ENCODE data around the gene SCN8A.
"Not testable (repeated sequence)": the region's sequence is repeated elsewhere in the genome, so short reads cannot be mapped to it uniquely, and the experiment has no call there.

The SCN8A gene

DNA sequence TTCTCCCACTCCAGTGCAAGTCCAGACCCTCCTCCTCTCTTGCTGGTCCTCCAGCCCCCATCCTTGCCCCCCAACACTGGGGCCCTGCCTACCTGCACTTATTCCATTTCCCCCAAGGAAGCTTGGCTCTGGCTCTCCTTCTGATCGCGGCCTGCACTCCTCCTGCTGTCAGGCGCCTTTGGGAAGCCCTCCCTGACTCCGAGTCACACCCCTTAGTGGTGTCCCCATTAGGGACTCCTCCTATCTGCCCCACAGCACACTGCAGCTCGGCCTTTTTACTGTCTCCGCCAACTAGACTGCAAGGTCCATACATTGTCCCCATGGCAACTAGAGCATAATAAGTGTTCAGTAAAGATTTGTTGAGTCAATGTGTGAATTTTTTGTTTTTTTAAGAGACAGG, 224.5 kb downstream of the SCN8A start:
- no peak for DNase-seq (ENCODE audit: low read depth)

DNA sequence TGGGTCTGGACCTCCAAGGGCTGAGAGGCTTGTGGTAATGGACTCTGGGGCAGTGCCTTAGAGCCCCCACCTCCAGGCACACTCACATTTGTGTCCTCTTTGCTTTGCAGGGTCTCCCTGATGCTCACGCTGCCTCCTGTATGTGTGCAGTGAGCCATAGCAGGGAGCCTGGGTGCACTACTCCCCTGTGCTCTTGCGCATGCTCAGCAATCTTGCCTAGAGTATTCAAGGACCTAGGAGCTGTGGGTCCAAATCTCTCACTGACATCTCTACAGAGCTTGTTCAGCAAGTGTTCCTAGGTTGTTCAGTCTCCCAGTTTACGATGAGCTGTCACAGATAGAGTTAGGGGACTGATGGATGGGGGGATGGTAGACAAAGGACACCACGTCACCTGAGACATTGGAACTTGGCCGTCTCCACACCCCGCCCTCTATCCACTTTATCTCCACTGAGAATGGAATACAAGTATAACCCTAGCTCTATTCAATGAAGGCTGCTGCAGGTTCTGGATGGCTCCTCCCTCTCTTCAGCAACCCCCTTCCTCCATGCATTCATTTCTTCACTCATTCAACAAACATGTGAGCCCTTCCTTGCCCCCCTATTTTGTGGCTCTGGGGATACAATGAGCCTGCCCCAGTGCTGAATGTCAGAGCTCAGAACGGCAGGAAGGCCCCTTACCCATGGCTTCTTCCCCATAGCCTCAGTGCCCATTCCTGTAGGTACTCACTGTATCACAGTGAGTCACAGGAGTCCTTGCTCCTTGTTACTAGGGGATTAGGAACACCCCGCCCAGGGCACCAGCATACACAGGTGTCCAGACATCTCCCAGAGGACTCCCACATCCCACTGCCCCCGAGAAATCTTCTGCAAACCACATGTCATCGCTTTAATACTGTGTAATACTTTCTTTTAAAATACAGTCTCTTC, 226.3 kb downstream of the SCN8A start:
- DNase-seq (ENCODE audit: low read depth), result no peak

DNA sequence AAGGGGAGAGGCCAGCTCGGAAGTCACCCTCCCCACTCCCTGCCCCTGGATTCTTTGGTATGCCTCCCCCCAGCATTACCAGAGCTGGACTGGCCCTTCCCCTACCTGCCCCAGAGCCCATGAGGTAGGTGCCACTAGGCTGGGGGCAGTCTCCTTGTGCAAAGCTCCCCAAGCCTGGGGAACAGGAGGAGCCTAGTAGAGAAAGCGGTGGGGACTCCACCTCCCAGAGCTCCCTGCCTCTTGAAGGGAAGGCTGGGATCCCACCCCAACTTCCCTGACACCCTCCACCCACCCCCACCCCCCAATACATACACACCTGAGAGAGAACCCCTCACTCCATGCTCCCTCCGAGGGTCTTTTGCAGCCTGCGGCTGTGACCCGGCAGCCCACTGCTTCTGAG, 227.1 kb downstream of the SCN8A start:
- DNase-seq (ENCODE audit: low read depth), result no peak

DNA sequence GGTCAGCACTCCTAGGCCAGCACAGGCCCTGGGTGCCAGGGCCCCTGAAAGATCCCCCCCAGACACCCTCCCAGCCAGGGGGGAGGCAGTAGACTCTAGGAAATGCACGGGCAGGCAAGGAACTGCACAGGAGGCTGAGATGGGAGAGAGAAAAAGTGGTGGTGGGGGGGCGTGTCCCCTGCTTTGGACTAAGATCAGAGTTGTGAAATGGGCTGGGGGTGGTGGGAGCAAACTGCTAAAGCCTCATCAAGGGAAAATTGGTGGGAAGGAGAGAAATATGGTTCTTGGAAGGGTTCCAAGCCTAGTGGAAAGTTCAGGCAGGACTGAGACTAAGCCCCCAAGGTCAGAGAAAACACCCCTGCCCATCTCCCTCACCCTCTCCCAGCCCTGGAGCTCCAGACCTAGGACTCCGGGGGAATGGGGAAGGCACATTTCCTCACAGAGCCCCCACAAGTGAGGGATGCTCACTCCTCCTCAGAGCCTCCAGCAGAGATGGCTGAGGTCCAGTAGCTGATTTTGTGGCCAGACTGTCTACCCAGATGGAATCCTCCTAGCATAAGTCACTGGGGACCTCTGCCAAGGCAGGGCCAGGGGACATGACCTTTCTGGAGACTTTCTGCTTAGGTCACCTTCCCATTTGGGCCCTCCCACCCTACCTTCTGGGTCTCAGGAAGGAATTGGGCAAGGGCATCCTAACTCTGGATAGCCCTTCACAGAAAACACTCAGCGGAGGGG, 227.7 kb downstream of the SCN8A start:
- peak; percentile 52 for DNase-seq (ENCODE audit: low read depth)

DNA sequence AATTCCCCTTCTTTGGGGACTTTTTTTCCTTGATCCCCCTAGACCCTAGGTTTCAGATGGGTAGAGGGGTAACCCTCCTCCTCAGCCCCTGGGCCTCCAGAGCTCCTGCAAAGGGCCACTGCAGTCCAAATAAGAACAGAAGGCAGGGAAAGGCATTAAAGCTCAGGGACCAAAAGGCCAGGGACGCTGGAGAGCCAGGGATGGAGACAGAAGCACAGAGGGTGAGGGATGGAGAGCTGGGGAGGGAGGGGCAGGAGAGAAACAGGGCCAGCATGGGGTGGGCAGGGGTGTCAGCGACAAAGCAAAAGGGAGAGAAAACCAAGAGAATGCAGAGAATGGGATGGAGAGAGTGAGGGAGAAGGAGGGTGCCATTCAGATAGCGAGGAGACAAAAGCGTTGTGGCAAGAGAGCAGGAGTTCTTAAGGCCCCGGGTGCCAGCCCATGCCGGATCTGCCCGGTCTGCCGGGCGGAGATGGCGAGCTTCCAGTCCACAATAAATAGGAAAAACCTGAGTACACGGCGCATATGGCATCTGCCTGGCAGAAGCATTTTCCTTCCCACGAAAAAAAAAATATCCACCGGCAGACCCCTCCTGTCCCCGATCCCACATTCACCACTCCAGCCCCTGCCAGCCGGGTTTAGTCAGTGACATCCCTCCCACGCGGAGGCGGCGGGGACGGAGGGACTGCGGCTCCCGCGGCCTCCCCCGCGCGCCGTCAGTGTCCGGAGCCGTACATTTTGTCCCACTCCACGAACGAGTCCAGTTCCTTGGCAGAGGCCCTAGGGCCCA, 228.9 kb downstream of the SCN8A start:
- DNase-seq (ENCODE audit: low read depth), result no peak

DNA sequence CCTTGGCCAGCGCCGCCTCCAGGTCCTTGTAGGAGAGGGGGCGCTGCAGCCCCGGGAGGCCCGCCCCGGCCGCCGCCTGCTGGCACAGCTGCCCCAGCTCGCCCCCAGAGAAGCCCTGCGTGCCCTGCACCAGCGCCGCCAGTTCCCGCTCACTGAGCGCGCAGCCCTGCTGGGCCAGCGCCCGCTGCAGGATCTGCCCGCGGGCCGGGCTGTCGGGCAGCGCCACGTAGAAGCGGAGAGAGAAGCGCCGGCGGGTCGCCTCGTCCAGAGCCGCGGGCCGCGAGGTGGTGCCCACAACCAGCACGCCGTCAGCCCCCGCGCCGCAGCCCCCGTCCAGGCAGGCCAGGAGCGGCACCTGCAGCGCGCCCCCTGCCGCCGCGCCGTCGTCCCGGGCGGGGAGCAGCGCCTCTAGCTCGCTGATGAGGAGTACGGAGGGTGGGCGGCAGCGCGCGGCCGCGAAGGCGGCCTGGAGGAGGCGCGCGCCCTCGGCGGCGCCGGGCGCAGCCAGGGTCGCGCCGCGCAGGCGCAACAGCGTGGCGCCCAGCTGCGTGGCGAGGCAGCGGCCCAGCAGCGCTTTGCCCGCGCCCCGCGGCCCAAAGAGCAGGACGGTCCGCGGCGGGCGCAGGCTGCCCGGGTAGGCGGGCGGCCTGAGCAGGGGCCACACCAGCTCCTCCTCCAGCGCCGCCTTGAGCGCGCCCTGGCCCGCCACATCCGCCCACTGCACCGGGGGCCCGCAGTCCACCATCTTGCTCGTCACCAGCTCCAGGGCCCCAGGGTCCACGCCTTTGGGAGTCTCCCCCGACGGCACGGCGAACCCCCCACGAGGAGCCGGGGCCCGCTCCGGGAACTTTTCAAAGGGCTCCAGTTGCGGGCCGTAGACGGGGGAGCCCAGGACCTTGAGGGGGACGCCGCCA, 229.8 kb downstream of the SCN8A start:
- DNase-seq (ENCODE audit: low read depth), result no peak

DNA sequence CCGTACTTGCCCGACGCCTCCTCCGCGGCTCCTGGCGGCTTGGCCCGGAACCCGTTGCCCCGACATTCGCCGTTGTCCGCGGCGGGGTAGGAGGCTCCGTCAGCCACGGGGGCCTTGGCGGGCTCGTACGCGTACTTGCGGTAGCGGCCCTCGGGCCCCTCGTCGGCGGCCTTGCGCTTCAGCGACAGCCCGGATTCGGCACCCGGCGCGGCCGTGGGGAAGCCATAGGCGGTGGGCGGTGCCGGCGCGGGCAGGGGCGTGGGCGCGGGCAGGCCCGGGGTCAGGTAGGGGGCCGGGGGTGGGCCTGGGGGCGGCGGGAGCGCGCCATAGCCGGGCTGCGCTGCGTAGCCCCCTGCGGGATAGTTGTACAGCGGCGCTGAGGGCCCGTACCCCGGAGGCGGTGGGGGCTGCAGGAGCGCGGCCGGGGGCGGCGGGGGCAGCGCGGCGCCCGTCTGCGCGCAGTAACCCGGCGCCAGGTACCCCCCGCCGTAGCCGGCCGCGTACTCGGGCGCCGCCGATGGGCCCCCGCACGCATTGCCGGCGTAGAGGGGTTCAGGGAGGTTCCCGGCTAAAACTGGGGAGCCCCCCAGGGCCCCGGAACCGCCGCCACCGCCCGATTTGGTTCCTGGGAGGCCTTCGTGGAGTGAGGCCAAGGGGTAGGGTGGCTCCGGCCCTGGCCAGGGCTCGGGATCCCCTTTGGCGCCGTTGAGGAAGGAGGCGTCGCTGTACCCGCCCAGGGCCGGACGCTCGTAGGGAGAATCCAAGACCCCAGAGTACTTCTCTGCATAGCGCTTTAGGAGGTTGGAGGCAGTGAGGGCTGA, 230.6 kb downstream of the SCN8A start:
- no peak for DNase-seq (ENCODE audit: low read depth)

DNA sequence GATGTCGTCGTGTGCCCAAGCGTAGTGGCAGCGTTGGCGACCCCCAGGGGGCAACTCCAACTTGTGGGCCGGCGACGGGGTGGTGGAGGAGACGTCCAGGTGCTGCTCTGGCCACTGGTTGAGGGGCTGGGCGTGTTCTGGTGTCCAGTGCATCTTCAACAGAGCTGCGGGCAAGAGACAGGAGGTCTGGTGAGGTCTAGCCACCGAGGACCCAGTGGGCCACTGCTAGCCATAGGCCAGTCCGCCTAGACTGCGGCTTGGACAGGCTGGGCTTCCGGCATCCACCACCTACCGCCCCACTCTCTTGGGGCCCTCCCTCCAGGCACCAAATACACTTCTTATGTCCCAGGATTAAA, 231.2 kb downstream of the SCN8A start:
- no peak for DNase-seq (ENCODE audit: low read depth)

DNA sequence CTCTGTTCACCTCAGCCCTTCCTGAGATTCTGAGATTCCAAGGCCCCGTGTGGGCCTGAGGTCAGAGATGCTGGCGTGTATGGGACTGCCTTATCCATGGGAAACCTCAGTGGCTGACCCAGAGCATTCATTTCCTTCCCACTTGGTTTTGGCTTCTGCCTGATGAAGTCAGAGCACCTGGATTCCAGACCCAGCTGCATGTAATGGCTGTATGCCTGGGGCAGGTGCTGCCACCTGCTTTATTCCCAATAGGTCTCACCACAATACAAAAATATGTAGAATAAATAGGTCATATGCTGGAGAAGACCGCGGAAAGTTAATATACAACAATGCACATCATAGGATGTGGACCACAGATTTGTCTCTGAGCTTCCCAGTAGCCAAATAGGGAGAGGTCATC, 231.9 kb downstream of the SCN8A start:
- no peak for DNase-seq (ENCODE audit: low read depth)

DNA sequence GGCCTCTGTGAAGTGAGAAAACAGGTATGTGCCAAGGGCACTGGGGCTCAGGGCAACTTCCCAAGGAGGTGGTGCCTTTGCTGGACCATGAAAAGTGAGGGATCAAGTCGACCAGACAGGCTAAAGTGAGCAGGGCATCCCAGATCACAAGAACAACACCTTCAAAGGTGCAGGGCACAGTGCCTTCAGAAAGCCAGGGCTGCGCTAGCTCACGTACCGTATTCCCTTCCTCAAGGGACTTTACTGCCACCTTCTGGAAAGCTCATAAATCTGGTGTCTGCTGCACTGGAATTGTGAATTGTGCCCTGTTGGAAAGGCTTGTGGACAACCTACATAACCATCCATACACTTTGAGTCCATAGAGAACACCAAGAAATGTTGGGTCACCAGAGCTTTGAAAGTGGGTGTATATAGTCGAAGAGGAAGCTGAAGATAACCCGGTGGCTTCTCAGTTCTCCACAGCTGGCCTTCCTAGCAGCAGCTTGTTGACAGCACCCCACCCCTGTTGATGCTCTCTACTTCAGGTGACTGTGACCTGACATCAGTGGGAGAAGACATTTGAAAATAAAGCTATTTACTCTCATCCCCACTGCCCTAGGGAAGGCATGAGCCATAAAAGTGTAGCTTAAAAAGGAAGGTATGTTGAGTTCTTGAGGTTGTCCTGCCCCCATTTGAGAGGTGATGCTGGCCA, 233.0 kb downstream of the SCN8A start:
- DNase-seq (ENCODE audit: low read depth), result peak; percentile 40

DNA sequence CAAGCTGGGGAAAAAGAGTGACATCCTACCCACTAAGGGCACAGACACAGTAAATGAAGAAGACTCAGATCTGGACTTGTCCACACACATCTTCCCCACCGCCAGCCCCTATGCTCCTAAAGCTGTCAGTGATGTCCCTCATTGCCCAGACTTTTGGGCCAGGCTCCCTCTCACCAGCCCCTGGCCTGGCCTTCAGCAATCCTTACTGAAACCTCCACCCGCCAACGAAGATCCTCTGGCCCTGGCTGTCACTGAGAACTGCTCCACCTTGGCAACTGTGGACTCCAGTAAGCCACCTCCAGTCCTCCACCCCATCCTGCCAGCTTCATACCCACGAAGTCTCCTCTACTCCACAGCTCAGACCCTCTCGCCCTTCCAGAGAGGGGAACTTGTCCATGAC, 234.2 kb downstream of the SCN8A start:
- DNase-seq (ENCODE audit: low read depth), result no peak

DNA sequence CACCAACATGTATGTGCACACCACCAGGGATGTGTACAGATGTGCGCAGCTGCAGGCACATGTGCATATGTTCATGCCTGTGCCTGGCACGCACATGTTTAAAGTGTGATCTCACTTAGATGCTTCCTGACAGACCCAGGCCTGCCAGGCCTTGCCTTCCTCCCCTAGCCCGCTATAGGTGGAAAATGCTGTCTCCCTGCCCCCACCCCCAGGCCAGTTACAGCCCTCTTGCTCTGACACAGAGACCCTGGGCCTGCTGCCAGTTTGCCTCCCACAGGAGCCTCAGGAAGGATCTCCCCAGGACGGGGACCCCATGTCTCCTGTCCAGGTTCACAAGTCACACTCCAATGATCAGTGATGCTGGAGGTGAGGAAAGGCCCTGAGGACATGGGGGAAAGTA, 235.8 kb downstream of the SCN8A start:
- no peak for DNase-seq (ENCODE audit: low read depth)

DNA sequence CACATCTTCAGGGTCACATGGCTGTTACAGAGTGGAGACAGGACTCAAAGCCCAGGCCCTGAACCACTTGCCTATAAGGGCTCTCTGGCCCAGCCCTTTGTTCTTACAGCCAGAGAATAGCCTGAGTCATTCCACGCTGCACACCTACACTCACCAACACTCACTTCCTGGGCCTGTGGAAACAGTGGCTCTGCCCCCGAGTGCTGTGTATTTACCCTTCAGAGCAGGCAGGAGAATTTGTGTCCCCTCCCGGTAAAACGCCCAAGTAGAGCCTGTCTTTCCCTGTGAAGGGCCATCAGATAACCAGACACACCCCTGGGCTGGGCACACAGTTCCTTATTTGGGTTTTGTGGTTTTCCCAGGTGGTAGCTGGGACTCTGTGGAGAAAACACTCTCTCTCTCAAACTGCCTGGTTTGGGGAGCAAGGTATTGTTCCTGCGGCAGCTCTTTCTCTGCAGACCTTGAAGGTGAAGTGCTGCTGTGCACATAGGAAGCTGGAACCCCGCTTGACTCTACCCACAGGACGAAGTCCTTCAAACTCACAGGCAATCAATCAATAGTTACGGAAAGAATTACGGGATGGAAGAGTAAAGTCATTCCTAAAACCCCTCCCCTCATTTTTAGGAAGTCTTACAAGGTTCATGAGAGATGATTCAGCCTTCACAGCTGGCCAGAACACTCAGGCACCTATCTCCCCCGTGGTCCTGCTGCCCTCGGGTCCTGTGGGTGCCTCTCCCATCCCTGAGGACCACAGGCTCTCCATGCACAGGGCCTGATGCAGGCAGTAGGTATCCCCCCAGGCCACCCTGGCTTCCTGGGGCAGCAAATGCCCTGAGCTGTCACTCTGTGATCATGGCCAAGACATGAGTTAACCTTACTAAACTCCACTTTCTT, 237.1 kb downstream of the SCN8A start:
- DNase-seq (ENCODE audit: low read depth), result no peak

DNA sequence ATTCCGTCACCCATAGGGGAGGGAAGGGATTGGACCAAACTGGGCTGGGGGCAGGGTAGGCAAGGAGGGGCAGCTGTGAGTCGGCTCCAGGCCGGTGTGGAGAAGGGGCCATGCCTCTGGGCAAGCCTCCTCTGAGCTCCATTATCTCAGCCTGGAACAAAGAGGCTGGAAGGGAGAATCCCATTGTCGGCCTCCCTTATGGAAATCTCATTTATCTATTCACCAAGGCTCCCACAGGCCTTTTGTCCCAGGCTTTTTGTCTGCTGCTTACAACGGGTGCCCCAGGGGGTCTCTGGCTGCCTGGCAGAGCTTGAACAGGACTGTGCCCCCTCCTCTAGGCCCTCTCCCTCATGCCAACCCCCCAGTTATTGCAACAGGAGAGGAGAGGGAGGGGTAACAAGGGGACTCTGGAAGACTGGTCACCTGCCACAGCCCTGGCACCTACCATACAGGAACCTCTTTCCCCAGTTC, 238.0 kb downstream of the SCN8A start:
- DNase-seq (ENCODE audit: low read depth), result no peak

DNA sequence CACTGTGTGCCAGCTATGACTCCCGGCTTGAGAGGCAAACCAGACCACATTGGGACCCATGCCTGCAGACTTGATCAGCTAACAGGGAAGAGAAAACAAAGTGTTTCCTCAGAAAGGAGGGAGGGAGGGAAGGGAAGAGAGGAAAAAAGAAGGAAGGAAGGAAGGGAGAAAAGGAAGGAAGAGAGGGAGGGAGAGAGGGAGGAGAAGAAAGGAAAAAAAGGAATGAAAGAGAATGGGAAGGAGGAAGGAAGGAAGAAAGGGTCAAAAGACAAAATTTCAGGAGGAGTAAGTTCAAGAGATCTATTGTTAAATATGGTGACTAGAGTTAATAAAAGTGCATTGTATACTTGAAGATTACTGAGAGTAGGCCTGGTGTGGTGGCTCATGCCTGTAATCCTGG, 238.6 kb downstream of the SCN8A start:
- no peak for DNase-seq (ENCODE audit: low read depth)

DNA sequence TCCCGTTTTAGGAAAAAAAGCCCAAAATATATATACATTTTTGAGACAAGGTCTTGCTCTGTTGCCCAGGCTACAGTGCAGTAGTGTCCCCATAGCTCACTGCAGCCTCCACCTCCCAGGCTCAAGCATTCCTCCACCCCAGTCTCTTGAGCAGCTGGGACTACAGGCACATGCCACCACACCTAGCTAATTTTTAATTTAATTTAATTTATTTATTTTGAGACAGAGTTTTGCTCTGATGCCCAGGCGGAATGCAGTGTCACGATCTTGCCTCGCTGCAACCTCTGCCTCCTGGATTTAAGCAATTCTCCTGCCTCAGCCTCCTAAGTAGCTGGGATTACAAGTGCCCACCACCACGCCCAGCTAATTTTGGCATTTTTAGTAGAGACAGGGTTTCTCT, 240.8 kb downstream of the SCN8A start:
- not testable (repeated sequence) for DNase-seq (ENCODE audit: low read depth)

DNA sequence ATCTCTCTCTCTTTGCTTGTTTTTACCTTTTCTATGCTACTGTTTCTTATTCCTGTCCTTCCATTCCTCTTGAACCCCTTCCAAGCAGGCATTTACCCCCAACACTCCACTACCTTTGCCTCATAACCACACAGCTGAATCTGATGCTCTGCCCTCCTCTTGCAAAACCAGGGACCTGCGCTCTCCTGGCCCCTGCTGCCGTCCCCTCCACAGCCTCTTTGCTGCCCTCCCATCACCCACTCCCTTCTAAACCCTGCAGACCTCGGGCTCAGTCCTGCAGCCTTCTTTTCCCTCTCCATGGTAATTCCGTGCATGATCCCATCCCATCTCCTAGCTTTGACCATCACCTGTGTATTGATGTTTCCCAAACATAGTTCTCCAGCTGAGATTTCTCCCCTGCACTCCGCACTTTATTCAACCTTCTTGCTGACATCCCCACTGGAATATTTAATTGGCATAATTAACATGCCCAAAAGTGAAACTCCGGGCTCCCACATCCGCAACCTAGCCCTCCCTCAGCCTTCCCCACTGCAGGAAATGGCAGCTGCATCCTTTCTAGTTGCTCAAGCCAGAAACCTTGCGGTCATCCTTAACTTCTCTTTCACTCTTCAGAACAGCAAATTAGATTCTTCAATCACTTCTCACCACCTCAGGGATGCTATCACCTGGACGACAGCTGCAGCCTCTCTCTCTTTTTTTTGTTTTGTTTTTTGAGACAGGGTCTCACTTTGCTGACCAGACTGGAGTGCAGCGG, 241.5 kb downstream of the SCN8A start:
- no peak for DNase-seq (ENCODE audit: low read depth)

Measured in fibroblast of the conjunctiva (primary cell).